ENCODE results near the gene EFNA2.

The EFNA2 gene

DNA sequence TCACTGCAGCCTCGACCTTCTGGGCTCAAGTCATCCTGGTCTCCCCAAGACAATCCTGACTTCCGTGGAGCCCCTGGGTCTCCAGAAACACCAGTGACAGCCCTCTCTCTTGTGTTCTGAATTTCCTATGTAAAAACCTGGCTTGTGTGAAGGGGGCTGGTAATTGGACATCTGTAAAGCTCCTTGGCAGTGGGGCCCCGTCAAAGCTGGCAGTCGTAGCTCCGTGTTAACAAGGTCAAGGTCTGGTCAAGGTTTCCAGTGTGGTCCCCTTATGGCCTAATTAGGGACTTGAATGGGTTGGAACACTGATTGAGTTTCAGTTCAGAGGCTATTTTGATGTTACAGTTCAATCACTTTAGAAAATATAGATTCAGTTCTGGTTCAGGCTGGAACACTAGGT, 65.2 kb downstream of the EFNA2 start:
- DNase-seq = no peak
